Stimulated activated CD8-positive, alpha-beta memory T cell treated with anti-CD3 and anti-CD28 coated beads, Interleukin-7, amount 100 ng/mL, for 1 hour (primary cell): ENCODE results near the gene CYTL1.
"Not testable (repeated sequence)": the region's sequence is repeated elsewhere in the genome, so short reads cannot be mapped to it uniquely, and the experiment has no call there.

Experiments used
- DNase-seq, 2 donors: peaks; one replicate each; pipeline ENCODE4 v3.0.0-alpha.2; 2020; ENCODE audit warnings: low read depth in 2 of 2

The CYTL1 gene

DNA sequence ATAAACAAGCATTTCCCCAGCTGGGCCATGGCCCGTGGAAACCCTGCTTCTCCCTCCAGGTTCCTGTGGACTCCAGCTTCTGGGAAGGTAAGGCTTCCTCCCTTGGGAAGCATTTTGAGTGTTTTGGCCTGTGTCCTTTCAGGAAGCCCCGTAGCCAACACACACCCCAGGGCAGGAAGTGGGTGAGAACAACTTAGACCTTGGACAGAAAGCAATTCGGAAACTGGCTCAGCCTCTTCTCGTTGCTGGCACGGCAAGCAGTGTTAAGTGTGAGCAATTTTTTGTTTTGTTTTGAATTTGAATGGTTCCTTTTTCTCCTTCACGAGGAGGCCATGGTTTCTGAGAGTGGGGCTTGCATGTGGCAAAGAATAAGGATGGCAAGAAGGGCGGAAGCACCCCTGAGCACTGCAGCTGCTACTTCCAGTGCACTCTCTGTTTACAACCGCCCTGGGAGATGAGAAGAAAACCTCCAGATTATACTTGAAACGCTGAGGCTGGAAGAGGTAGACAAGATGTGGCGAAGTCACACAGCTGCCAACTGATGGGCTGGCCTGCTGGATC is 14.1 kb upstream of the CYTL1 start:
- DNase-seq = no peak

DNA sequence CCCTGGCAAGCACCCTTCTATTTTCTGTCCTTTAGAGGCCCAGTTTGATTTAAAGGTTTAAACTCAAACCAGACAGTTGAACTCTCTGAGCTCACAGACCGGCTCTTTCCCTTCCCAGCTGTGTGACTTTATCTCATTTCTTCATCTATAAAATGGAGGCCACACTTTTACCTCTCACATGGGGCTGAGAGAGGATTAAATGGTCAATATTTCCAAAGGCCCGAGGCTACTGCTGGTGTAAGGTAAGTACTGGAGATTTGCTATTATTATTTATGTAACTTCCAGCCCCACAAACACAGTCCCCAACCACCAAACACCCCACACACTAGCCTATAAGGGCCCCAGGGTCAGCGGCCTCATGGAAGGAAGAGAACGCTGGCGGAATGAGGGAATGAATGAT is 13.6 kb upstream of the CYTL1 start:
- DNase-seq = no peak

DNA sequence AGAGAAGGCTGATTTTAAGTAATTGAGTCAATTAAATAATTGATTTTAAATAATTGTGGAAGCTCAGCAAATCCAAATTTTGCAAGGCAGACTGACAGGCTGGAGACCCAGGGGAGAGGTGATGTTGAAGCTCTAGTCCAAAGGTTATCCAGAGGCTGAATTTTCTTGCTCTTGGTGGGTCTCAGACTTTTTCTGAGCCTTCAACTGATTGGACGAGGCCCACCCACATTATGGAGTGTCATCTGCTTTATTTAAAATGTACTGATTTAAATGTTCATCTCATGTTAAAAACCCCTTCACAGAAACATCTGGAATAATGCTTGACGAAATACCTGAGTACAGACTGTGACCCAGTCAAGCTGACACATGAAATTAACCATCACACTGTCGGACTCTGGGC is 11.7 kb upstream of the CYTL1 start:
- DNase-seq = no peak

DNA sequence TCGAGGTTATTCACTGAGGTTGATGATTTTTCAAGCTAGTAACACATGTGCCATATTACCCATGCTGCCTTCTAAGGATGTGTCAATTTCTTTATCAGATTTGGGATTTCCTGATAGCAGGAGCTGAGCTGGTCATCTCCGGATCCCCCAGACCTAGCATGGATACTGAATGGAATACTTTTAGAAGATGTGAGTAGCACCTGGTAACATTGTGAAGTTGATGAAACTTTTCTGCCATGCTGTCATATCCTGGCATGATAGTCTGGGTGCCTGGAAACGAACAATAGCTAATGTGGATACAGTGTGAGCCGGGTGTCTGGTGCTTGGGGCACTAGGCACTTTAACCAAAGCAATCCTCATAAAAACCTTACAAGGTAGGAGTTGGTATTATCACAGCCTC is 11.0 kb upstream of the CYTL1 start:
- no peak for DNase-seq

DNA sequence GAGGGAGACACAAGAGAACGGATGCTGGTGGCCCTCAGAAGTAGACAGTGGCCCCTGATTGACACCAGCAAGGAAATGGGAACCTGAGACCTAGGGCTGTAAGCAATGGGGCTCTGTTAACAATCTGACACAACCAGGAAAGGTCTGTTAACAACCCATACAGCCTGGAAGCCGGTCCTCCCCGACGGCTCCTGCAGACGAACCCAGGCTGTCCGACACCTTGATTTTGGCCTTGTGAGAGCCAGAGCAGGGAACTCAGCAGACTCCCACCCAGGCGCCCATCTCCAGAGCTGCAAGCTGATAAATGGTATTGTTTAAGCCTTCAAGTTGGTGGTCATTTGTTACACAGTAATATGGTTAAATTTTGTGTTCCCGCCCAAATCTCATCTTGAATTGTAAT is 10.2 kb upstream of the CYTL1 start:
- DNase-seq = no peak

DNA sequence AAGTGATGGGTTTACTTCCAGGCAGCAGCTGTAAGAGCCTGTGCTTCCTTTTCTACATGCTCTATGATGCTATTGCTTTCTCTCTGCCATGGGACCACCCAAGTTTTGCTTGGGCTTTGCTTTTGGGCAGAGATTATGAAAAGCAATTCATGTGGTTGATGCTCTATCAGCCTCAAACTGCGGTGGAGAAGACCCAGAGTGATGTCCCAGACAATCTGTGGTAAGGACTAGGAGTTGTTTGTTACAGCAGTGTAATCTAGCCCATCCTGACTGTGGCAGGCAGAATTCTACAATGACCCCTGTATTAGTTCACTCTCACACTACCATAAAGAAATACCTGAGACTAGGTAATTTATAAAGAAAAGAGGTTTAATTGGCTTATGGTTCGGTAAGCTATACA is 9.2 kb upstream of the CYTL1 start:
- no peak for DNase-seq

DNA sequence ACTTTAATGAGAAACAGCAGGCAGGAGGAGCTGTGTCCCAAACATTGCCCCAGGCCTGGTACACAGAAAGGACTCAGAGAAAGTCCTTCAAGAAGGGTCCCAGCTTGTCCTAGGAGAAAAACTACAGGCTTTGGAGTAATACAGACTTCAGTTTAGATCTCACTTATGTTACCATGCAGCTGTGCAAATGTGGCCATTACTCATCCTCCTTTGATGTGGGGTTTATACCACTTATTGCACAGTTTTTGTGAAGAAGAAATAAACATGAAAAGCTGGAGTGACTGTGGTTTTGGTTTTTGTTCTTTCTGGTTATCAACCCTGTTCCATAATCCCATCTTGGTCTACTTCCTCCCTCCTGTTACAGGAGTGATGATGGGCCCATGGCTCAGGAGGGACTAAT is 8.1 kb upstream of the CYTL1 start:
- DNase-seq = no peak

DNA sequence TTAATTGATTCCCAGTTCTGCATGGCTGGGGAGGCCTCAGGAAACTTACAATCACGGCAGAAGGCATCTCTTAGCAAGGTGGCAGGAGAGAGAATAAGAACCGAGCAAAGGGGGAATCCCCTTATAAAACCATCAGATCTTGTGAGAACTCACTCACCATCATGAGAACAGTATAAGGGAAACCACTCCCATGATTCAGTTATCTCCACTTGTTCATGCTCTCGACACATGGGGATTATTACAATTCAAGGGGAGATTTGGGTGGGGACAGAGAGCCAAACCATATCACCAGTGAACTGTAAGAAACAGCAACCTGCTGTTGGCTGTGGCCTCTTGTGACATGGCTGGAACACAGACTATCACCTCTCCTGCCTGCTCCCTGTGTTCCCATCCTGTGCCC is 7.1 kb upstream of the CYTL1 start:
- no peak for DNase-seq

DNA sequence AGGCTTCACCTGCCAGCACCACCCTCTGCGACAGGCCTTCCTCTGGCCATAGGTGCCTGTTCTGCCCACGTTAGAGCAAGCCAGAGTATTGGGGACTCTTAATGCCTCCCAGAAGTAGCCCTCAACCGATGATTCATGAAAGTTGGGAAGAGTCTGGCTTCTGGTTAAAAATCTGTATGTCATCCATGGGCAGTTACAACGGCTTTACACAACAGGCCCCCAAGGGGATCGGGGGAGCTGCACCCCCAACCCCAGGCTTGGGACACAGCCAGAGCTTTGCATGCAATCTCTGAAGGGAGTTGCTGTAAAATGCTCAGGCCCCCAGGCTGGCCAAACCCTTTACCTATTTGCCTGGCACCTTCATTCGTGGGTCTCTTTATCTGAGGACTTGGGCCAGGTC is 5.4 kb upstream of the CYTL1 start:
- DNase-seq = no peak

DNA sequence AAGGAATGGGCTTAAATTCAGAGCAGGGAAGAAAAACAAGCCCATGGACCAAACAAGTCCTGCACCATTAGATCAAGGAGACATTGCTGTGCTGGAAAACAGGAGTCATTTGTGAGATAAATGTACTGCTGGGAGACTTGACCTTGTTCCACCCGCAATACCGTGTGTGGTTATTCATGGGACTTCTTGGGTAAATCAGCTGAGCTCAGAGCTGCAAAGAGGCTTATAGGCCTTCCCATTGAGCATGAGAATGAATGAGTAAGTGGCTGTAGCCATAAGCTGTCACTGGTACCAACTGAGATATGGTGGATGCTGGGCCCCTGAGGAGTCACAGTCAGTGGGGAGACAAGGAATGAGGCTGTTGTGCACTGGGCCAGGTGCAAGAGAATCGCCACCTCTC is 2.3 kb upstream of the CYTL1 start:
- DNase-seq = no peak

DNA sequence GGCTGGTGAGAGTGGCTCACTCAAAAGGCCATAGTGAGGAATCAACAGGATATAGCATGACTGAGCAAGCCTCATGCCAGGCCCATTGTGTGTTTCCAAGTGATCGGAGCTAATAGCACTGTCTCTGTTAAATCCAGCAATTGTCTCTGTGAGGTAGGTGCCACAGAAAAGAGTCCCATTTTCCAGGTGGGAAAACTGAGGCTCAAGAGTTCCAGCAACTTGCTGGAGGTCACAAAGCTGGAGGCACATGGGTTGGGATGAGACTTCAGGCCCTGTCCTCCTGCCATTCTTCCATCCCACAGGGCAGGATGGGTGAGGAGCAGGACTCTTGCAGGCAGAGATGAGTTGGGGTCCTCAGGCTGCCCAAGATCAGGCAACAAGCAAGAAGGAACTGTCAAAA is 1.1 kb upstream of the CYTL1 start:
- no peak for DNase-seq

DNA sequence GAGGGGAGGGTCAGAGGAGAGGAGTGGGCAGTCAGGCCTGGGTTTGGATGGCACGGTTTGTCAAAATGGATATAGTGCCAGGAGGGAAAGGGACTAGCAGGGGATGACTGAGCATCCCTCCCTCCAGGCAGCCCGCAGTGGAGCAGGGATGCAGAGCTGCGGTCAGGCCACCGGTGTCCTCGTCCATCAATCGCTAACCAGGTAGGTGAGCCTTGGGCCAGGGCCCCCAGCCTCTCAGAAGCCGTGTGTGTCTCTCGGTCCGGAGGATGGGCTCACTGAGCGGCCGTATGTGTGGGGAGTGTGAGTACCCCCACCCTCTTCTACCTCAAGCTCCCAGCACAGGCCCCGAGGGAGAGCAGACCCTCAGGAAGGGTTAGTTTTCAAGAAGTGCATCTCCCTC is 538 bp upstream of the CYTL1 start:
- DNase-seq = no peak

DNA sequence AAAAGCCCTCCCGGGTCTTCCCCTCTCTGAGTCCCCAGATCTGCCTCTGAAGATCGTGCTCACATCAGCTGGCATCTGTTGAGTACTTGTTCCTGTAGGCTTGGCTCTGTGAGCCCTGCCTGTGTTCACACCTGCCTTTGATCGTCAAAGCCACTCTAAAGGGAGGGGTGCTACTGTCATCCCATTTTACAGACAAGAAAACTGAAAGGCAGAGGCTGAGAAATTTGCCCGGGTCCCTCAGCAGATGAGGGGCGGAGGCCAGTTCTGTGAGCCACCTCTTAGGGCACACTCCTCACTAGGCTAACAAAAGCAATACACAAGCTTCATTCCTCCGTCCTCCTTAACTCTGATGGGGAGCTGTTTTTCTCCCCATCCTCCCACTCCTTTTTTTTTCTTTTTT is 655 bp downstream of the CYTL1 start:
- no peak for DNase-seq

DNA sequence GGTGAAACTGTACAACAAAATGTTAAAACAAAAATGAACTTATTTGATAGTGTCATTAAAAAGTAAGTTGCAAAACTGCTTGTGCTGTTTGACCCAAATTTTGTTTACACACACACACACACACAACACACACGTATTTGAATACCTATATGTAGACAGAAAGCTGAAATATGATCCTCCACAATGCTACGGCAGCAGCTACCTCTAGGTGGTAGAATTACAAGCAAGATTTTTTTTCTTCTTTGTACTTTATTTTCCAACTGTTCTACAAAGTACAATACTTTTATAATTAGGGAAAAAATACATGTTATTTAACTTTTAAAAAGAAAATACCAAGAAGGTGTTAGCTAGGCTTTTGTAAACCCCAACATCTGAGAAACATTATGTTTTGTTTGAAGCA is 1.2 kb downstream of the CYTL1 start:
- no peak for DNase-seq

DNA sequence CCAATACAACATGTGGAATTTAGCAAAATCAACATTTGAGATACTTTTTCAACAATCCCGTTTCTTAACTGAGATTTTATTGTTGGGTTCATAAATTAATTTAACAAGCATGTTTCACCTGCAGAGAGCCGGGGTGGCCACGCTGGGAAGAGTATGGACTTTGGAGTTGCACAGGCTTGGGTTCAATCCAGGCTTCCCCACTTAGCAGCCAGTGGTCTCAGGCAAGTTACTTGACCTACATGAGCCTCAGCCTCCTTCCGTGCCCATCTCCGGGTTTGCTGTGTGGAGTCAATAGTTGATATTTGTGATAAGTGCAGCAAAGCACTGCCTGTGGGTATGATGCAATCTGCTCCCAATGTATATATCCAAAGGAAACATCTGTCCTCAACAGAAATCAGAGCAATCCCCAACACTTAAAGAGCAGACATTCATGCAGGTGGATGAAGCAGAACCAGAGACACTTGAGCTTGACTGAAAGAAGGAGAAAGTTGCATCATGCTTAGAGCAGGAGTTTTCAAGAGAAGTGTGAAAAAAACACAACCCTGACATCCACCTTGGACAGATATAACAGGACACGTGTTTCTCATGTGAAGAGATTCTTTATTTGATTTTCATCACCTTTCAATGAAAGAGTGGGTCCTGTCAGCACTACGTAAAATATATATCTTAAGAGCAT is 5.1 kb downstream of the CYTL1 start:
- DNase-seq = no peak

DNA sequence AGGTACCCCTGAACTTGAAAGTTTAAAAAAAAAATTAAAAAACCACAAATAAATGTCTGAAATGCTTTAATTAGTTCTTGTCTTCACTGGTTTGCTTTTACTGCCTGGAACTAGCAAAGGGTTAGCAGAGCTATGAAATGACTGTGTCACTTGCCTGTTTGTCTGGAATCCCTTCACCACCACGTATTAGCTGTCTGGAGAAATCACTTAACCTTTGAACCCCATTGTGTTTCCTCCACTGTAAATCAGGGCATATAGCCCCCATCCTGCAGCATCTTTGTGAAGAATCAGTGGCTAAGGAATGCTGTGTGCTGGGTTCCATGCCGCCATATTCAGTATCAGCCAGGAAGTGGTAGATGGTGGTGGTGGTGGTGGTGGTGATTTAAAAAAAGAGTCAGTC is 6.3 kb downstream of the CYTL1 start:
- no peak for DNase-seq

DNA sequence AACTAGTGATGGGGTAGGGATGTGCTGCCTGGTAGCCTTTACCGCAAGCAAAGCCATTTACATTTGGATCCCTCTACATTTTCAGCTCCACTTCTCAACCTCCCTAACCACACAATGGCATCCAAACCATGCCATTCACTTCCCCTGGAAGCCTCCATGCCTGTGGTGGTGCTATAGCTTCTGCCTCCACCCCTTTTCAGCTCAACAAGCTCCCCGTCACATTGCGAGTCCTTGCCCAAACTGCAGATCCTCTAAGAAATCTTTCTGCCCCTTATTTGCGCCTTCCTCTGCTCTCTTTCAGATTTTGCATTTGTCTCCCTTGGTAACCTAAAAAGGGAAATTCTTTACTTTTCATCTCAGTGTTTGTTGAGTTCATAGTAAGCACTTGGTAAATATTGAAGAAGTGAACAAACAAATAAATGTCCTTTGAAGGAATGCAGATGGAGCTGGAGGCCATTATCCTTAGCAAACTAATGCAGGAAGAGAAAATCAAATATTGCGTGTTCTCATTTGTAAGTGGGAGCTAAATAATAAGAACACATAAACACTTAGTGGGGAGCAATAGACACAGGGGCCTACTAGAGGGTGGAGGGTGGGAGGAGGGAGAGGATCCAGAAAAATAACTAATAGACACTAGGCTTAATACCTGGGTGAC is 6.9 kb downstream of the CYTL1 start:
- no peak for DNase-seq

DNA sequence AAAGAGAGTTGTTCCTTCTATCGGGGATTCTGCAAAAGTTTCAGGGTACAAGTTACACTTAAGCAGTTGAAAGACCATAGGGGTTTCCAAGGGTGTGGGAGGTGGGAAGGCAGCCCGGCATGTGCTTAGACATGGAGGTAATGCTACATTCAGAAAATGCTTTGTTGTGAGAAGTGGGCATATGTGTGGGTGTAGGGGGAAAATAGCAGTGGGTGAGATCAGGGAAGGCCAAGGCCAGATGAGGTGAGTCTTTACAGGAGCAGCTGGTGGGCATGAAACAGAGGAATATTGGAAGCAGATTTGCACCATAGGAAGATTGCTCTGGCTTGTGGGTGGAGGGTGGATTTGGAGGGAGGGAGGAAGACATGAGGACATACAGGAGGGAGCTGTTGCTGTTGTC is 8.3 kb downstream of the CYTL1 start:
- DNase-seq = no peak

DNA sequence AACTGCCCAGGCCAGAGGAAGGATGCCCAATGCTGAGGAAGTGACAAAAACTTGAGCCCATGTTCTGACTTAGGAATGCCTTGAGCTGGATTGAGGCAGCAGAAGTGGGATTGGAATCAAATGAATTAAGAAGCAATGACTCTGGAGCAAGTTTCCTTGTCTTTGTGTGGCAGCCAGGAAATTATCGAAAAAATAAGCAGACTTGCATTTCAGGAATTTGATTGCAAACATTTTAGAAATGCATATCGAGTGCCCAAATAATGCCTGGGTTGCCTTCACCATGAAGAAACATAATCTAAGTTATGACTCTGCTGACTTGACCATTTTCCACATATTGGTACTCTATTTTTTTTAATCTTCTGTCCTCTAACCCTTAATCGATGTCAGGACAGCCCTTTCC is 9.5 kb downstream of the CYTL1 start:
- DNase-seq = no peak

DNA sequence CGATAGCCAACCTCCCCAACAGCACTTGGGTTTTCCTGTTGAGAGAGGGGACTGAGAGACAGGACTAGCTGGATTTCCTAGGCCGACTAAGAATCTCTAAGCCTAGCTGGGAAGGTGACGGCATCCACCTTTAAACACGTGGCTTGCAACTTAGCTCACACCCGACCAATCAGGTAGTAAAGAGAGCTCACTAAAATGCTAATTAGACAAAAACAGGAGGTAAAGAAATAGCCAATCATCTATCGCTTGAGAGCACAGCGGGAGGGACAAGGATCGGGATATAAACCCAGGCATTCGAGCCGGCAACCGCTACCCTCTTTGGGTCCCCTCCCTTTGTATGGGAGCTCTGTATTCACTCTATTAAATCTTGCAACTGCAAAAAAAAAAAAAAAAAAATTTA is 12.3 kb downstream of the CYTL1 start:
- not testable (repeated sequence) for DNase-seq

DNA sequence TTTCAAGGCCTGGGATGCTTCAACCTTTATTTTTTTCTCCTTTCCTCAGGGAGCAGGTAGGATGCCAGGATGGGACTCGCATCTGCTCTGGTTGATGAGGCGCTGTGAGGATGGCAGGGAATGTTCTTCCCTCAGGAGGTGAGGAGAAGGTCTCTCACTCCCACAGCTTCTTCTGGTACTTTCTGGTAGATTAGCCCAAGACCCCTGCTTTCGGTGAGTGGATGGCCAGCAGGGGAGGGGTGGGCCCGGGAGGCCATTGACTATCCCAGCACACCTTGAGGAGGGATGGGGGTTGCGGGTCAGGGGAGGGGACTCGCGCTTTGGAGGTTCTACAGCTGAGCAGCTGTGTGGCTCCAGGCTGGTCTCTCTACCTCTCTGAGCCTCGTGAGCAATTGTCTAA is 14.8 kb downstream of the CYTL1 start:
- no peak for DNase-seq

DNA sequence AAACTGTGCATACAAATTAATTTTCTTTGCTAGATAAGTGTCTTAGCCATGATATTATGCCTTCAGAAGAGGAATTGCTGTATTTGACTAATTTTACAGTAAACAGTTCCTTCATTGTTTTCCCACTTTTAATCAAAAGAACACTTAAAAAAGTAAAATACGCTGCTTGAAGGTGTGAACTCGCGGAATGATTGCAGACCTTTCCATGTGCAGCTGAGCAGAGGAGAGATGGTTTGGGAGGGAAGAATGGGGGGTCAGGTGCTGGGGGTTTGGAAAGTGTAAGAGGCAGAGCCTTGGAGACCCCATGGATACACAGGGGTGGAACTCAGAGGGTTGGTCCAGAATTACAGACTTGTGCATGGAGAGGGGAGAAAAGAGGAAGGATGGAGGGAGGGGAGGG is 15.3 kb downstream of the CYTL1 start:
- no peak for DNase-seq

DNA sequence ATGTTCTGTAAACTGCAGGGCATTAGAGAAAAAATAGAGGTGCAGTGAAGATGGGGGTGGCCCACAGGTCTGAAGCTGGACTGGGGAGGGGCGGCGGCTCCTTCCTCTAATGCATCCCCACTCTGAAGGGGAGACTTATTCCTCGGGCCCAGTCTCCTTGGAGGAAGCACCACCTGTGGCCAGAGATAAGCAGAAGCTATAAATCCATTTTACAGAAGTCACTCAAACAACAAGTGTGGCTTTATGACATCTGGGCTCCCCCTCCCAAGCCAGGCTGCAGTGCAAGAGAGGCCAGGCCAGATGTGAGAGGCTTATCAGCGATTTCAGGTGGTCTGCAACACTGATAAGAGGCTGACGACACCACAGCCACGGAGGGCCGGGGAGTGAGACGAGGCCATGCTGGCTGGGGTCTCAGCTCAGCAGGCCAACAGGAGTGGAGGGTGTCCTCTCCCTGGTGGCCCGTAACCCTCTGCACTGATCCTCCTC is 15.8 kb downstream of the CYTL1 start:
- no peak for DNase-seq

DNA sequence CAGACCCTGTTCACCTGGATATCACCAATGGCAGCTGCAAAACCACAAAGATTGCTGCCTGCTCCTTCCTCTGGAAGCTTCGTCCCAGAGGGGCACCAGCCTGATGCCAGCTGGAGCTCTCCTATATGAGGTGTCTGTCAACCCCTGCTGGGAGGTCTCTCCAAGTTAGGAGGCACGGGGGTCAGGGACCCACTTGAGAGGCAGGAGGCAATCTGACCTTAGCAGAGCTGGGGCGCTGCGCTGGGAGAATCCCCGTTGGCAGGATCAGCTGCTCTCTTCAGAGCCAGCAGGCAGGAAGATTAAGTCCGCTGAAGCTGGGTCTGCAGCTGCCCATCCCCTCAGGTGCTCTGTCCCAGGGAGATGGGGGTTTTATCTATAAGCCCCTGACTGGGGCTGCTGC is 17.6 kb downstream of the CYTL1 start:
- not testable (repeated sequence) for DNase-seq
